ENCODE results near the gene PDLIM7.

- TF ChIP-seq POLR2AphosphoS5 (IDR thresholded peaks at IDR 0.05; ENCODE audit: insufficient read depth in 1 of 2, low read depth in 1 of 2) = no peak
- TF ChIP-seq CTCF (IDR thresholded peaks at IDR 0.05) = no peak
- no peak for TF ChIP-seq POLR2A (IDR thresholded peaks at IDR 0.05)
Measured at GRCh38 chr5:177511181-177511580, 13.8 kb upstream of the PDLIM7 start.

Measured in vagina (tissue), 2 donors.